PFSK-1 (cell line): ENCODE measurements around the gene SPAG5.

Source experiments
- POLR2AphosphoS5 ChIP-seq: IDR thresholded peaks from 2 replicates; pipeline ENCODE4 v1.6.1; 2012; ENCODE audit warnings: low read depth, mild to moderate bottlenecking, control low read depth, low read length, moderate library complexity
- TAF1 ChIP-seq: IDR thresholded peaks from 2 replicates; pipeline ENCODE4 v1.6.1; 2012; ENCODE audit warnings: low read length, control low read depth, borderline replicate concordance; ENCODE audit not compliant: insufficient read depth
- TF ChIP-seq, protein P1 (sequence below), 2 experiments: IDR thresholded peaks; 2 replicates each; pipeline versions ENCODE4 v1.6.1 to v1.8.0; 2011 to 2012; ENCODE audit warnings: low read depth in 2 of 2, low read length in 2 of 2, control low read depth in 1 of 2, inconsistent platforms in 1 of 2, mild to moderate bottlenecking in 1 of 2, moderate library complexity in 1 of 2; ENCODE audit not compliant: insufficient read depth in 1 of 2

GRCh38 chr17:28572259-28573039, 26.4 kb downstream of the SPAG5 start:
- TF ChIP-seq, protein P1, sequence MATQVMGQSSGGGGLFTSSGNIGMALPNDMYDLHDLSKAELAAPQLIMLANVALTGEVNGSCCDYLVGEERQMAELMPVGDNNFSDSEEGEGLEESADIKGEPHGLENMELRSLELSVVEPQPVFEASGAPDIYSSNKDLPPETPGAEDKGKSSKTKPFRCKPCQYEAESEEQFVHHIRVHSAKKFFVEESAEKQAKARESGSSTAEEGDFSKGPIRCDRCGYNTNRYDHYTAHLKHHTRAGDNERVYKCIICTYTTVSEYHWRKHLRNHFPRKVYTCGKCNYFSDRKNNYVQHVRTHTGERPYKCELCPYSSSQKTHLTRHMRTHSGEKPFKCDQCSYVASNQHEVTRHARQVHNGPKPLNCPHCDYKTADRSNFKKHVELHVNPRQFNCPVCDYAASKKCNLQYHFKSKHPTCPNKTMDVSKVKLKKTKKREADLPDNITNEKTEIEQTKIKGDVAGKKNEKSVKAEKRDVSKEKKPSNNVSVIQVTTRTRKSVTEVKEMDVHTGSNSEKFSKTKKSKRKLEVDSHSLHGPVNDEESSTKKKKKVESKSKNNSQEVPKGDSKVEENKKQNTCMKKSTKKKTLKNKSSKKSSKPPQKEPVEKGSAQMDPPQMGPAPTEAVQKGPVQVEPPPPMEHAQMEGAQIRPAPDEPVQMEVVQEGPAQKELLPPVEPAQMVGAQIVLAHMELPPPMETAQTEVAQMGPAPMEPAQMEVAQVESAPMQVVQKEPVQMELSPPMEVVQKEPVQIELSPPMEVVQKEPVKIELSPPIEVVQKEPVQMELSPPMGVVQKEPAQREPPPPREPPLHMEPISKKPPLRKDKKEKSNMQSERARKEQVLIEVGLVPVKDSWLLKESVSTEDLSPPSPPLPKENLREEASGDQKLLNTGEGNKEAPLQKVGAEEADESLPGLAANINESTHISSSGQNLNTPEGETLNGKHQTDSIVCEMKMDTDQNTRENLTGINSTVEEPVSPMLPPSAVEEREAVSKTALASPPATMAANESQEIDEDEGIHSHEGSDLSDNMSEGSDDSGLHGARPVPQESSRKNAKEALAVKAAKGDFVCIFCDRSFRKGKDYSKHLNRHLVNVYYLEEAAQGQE (IDR thresholded peaks at IDR 0.05; ENCODE audit: insufficient read depth in 1 of 2, low read depth in 2 of 2, low read length in 2 of 2), result no peak
- TF ChIP-seq POLR2AphosphoS5 (no peak), TAF1 (no peak)
